Effector memory CD8-positive, alpha-beta T cell (primary cell): ENCODE measurements around the gene PLEKHG5.
"Not testable (repeated sequence)": the region's sequence is repeated elsewhere in the genome, so short reads cannot be mapped to it uniquely, and the experiment has no call there.

Source experiments
- ATAC-seq: fragments of 150-1000 bp; cut with Tn5 transposase; replicated peaks from 2 replicates; pipeline ENCODE4 v1.10.0; 2021; ENCODE audit warnings: mild to moderate bottlenecking, moderate library complexity
- DNase-seq, 3 experiments: peaks; one replicate each; pipeline ENCODE4 v3.0.0; 2021
- H3K27ac Mint-ChIP-seq, 2 donors: one replicate each; pipeline ENCODE4 v1.8.0; 2022; ENCODE audit warnings: mild to moderate bottlenecking in 2 of 2, mixed read lengths in 2 of 2, moderate library complexity in 2 of 2
- H3K27me3 Mint-ChIP-seq, 2 donors: one replicate each; pipeline ENCODE4 v1.8.0; 2022; ENCODE audit warnings: mixed read lengths in 2 of 2
- H3K36me3 Mint-ChIP-seq: one replicate; pipeline ENCODE4 v1.8.0; 2022; ENCODE audit warnings: mild to moderate bottlenecking, moderate library complexity, mixed read lengths; ENCODE audit not compliant: insufficient read depth
- H3K4me1 Mint-ChIP-seq, 2 donors: one replicate each; pipeline ENCODE4 v1.8.0; 2022; ENCODE audit warnings: low read depth in 2 of 2, mixed read lengths in 2 of 2
- H3K4me3 Mint-ChIP-seq, 2 donors: one replicate each; pipeline ENCODE4 v1.8.0; 2022; ENCODE audit warnings: mild to moderate bottlenecking in 2 of 2, mixed read lengths in 2 of 2, moderate library complexity in 2 of 2
- H3K9me3 Mint-ChIP-seq, 2 donors: one replicate each; pipeline ENCODE4 v1.8.0; 2022; ENCODE audit warnings: mixed read lengths in 2 of 2

The PLEKHG5 gene

DNA sequence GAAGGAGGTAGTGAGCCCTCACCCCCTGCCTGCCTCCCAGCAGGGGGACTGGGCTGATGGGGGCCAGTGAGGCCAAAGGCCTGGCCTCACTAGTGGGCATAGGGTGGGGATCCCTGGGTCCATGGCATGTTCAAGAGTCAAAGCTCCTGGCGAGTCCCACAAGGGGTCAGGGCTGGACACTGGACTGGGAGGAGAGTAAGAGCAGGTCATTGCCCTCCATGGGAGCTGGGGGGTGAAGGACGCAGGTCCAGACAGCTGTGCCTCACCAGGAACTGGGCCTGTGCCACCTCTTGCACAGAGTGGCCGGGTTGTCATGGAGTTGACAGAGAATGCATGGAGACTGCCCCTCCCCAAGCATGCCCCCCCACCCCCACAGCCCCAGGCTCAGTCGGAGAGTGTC, 45.5 kb downstream of the PLEKHG5 start:
- peak overlapping the region; percentile 58 to 69 for H3K4me3 Mint-ChIP-seq
- DNase-seq, H3K27ac Mint-ChIP-seq, H3K36me3 Mint-ChIP-seq, H3K9me3 Mint-ChIP-seq, ATAC-seq: not testable (repeated sequence)
- H3K4me1 Mint-ChIP-seq: peaks cover 14 to 28% of the 10 kb centered on the region in 2 donors
- H3K27me3 Mint-ChIP-seq: peaks cover 49 to 76% of the 10 kb centered on the region in 2 donors

DNA sequence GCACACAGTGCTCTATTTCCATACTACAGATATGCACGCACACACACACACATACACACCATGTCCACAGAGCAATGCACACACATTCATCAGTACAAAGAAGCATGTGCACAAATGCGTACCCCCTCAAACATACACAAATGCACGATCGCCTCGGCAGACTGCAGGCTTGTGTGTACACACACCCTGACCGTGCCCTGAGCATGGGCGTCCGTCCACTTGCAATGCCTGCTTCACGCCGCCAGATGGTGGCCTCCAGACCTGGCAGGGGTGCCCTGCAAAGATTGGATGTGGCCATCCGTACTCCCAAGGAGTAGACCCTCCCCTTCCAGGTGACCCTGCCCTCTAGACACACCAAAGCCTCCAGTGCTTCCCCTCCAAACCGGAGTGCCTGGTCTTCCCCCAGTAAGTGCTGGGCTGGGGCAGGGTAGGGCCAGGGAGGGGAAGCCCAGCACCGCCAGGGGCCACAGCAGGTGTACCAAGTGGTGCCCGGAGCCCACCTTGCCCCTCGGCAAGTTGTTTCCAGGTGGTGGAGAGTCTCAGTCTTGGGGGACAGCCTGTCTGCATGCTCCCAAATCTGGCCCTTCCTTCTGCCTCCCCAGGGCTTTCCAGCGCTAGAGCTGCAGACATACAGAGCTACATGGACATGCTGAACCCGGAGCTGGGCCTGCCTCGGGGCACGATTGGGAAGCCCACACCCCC, 46.3 kb downstream of the PLEKHG5 start:
- ATAC-seq: no peak

DNA sequence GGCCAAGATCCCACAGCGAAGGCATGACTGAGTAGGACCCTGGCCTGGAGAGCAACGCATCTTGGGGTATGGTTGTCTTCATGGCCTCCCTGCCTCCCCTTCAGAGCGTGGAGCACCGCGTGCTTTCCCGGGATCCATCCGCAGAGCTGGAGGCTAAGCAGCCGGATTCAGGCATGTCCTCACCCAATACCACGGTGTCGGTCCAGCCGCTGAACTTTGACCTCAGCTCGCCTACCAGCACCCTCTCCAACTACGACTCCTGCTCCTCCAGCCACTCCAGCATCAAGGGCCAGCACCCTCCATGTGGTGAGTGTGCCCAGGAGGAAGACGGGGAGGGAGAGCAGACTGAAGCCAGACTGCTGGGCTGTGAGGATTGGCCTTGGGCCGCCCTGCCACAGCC, 47.1 kb downstream of the PLEKHG5 start:
- H3K4me1 Mint-ChIP-seq: peaks cover 14 to 24% of the 10 kb centered on the region in 2 donors
- DNase-seq (no peak), ATAC-seq (no peak)
- no peak overlapping the region for H3K4me3 Mint-ChIP-seq
- H3K27me3 Mint-ChIP-seq: peaks cover 38 to 67% of the 10 kb centered on the region in 2 donors
- peaks cover 5% of the 10 kb centered on the region for H3K36me3 Mint-ChIP-seq
- no peaks in the 10 kb centered on the region for H3K9me3 Mint-ChIP-seq
- no peak overlapping the region for H3K27ac Mint-ChIP-seq

More for the DNA sequence above, 46.3 kb downstream of the PLEKHG5 start:
- Mint-ChIP-seq H3K36me3 (peaks cover 5% of the 10 kb centered on the region), H3K27ac (no peak overlapping the region), H3K4me3 (no peak overlapping the region), H3K27me3 (peaks cover 43 to 70% of the 10 kb centered on the region in 2 donors), H3K4me1 (peaks cover 14 to 27% of the 10 kb centered on the region in 2 donors), H3K9me3 (no peaks in the 10 kb centered on the region)
- no peak for DNase-seq

DNA sequence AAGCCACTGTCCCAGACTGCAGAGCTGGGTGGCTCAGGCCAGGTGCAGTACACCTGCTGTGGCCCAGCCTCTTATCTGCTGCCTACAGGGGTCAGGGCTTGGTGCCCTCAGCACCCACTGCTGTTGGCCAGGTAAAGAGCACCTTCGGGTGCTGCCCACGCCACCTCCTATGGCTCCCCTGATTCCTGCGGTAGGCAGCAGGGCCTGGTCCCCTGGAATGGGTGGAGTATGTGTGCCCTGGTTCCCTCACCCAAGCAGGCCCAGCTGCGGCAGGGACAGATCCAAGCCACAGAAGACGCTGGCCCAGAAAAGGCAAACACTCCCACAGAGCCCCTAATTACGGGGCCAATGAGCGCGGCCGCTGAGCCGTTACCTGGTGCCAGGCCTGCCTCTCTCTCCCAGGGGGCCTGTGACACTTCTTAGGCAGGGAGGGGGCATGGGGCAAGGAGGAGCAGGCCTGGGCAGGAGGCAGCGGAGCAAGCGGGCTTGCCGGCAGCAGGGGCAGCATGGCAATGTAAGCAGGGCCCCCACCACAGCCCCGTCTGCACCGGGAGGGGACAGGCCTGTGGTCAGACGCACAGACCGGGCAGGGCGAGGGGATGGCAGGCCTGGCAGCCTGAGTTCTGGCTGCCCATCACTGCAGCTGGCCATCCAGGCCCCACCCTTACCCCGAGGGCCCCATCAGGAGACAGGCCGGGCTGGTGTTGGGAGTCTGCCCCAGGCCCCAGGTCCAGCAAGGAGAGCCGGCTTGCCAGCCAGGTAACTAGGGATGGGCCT, 47.9 kb downstream of the PLEKHG5 start:
- no peak for DNase-seq
- H3K36me3 Mint-ChIP-seq: peaks cover 3% of the 10 kb centered on the region
- peaks cover 10 to 21% of the 10 kb centered on the region in 2 donors for H3K4me1 Mint-ChIP-seq
- H3K27ac Mint-ChIP-seq: no peak overlapping the region
- peaks cover 36 to 64% of the 10 kb centered on the region in 2 donors for H3K27me3 Mint-ChIP-seq
- H3K9me3 Mint-ChIP-seq: no peaks in the 10 kb centered on the region
- no peak for ATAC-seq
- H3K4me3 Mint-ChIP-seq: no peak overlapping the region

DNA sequence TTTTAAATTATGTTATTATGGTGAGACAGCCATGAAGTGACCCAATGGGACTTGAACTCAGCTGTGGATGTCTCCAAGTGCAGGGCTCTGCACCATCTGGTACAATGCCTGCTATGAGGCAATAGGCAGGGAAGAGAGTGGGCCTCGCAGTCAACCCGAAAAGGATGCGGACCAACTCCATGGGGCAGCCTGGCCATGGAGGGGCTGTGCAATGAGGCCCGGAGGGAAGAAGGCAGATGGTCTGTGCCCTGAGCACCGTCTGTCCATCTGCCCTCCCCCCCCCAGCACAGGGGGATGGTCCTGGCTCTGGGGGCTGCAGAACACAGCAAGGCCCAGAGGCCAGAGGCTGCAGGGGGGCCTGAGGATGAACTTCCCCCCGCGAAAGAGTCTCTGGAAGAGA, 49.9 kb downstream of the PLEKHG5 start:
- H3K27me3 Mint-ChIP-seq: peaks cover 45 to 67% of the 10 kb centered on the region in 2 donors
- H3K36me3 Mint-ChIP-seq: peaks cover 3% of the 10 kb centered on the region
- peak overlapping the region; percentile 35 to 55 for H3K4me3 Mint-ChIP-seq
- no peak for ATAC-seq
- peaks cover 18 to 21% of the 10 kb centered on the region in 2 donors for H3K4me1 Mint-ChIP-seq
- no peak for DNase-seq
- no peaks in the 10 kb centered on the region for H3K9me3 Mint-ChIP-seq
- no peak overlapping the region for H3K27ac Mint-ChIP-seq

DNA sequence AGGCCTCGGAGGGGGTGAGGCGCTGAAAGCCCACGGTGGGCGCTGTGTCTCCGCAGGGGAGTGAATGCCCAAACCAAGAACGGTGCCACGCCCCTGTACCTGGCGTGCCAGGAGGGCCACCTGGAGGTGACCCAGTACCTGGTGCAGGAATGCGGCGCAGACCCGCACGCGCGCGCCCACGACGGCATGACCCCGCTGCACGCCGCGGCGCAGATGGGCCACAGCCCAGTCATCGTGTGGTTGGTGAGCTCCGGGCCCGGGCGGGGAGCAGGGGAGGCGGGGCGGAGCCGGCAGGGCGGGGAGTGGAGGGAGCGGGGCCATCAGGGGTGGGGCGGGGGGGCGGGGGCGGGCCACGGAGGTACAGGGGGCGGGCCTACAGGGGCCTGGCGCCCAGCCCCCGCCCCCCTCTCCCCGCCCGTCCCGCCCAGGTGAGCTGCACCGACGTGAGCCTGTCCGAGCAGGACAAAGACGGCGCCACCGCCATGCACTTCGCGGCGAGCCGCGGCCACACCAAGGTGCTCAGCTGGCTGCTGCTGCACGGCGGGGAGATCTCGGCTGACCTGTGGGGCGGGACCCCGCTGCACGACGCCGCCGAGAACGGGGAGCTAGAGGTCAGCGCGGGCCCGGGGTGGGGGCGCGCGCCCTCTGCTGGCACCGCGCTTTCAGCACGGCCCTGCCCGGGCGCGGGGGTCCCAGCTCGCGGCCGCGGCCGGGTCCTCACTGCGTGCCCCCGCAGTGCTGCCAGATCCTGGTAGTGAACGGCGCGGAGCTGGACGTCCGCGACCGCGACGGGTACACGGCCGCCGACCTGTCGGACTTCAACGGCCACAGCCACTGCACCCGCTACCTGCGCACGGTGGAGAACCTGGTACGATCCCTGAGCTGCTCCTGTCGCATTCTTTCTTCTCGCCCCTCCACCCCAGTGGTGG, 51.0 kb downstream of the PLEKHG5 start:
- ATAC-seq: peak; percentile 94
- Mint-ChIP-seq H3K36me3 (no peaks in the 10 kb centered on the region), H3K4me1 (peaks cover 16 to 18% of the 10 kb centered on the region in 2 donors), H3K27me3 (peaks cover 35 to 56% of the 10 kb centered on the region in 2 donors), H3K9me3 (no peaks in the 10 kb centered on the region), H3K27ac (no peak overlapping the region), H3K4me3 (peak overlapping the region; percentile 58 to 68)
- peak; percentile 58 to 71 (median 70) for DNase-seq

DNA sequence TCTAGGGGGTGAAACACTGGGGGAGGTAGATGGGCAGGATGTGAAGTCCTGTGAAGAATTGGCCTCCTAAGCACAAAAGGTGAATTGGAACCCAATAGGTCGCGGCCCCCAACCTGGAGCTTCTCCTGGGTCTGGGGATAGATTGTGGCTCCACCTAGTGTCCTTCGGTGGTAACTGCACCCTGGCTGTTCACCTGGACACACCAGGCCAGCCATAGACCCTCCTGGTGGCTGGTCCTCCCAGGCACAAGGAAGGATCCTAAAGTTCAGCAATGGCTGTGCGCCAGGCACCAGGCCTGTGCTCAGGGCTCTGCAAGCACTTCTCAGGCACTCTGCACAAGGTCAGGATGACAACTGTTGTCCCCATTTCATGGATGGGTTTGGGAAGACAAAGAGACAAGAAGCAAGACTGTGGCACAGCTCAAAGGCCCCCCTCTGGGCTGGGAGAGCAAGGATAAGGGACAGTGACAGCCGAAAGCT, 53.4 kb downstream of the PLEKHG5 start:
- Mint-ChIP-seq H3K4me3 (no peak overlapping the region), H3K9me3 (no peaks in the 10 kb centered on the region), H3K27me3 (peaks cover 27 to 50% of the 10 kb centered on the region in 2 donors), H3K27ac (no peak overlapping the region), H3K36me3 (peaks cover 4% of the 10 kb centered on the region), H3K4me1 (peaks cover 11 to 13% of the 10 kb centered on the region in 2 donors)
- ATAC-seq (peak; percentile 50), DNase-seq (peak; percentile 67 to 71 (median 68))

DNA sequence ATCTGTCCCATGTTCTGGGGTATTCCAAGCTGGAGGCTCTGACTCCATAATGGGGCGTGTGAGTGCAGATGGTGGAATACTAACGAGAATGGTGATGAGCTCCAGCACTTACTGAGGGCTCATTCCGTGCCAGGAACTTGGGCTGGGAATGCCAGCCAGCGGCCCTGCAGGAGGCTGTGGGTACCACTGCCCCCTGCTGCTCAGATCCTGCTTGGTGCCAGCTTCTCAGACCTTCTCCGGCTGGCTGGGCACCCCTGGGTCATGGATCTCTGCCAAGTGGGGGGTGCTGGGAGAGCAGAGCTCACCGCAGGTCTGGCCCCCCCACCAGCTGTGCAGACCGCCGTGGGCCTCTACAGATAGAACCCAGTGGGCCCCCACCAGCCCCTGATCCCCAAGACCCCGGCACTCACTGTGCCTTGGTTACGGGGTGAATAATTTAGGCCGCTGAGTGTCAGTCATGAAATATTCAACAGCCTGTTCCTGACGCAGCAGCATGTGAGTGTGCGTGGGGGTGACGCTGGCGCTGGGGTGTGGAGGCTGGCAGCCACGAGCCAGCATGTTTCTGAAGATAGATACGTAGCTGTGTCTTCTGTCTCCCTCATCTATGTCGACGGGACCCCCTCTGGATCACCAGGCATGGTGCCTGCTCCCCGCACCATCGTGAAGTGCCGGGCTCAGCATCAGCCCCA, 54.3 kb downstream of the PLEKHG5 start:
- H3K27me3 Mint-ChIP-seq: peaks cover 27 to 50% of the 10 kb centered on the region in 2 donors
- H3K36me3 Mint-ChIP-seq, DNase-seq, ATAC-seq, H3K27ac Mint-ChIP-seq, H3K9me3 Mint-ChIP-seq, H3K4me3 Mint-ChIP-seq: not testable (repeated sequence)
- peaks cover 11 to 13% of the 10 kb centered on the region in 2 donors for H3K4me1 Mint-ChIP-seq

DNA sequence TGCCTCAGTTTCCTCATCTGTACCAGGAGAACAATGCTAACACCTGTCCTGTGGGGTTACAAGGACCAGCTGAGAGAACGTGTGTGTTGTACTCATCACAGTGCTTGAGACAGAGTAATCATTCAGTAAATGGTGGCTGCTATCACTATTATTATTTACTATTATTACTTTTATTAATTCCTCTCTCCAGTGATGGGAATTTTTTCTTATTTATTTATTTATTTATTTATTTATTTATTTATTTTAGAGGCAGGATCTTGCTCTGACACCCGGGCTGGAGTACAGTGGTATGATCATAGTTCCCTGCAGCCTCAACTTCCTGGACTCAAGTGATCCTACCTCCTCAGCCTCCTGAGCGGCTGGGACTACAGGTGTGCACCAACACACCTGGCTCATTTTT, 55.2 kb downstream of the PLEKHG5 start:
- ATAC-seq, H3K4me3 Mint-ChIP-seq, H3K36me3 Mint-ChIP-seq, H3K9me3 Mint-ChIP-seq, H3K27ac Mint-ChIP-seq, DNase-seq: not testable (repeated sequence)
- Mint-ChIP-seq H3K27me3 (peaks cover 22 to 41% of the 10 kb centered on the region in 2 donors), H3K4me1 (peaks cover 11 to 13% of the 10 kb centered on the region in 2 donors)

DNA sequence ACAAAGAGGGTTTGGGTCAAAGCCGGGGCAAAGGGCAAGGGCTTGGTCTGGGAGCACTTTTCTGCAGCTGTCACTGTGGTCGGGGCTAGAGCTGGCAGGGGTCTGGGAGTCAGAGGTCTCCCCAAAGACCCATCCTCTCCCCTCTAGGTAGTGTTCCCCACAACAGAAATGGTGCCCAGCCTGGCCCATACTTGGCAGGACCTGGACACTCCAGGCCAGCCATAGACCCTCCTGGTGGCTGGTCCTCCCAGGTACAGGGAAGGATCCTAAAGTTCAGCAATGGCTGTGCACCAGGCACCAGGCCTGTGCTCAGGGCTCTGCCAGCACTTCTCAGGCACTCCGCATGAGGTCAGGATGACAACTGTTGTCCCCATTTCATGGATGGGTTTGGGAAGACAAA, 55.9 kb downstream of the PLEKHG5 start:
- Mint-ChIP-seq H3K4me3 (no peak overlapping the region), H3K9me3 (no peaks in the 10 kb centered on the region), H3K36me3 (peaks cover 4% of the 10 kb centered on the region), H3K27me3 (peaks cover 20 to 41% of the 10 kb centered on the region in 2 donors), H3K27ac (no peak overlapping the region), H3K4me1 (peaks cover 8 to 13% of the 10 kb centered on the region in 2 donors)
- DNase-seq (no peak), ATAC-seq (no peak)

DNA sequence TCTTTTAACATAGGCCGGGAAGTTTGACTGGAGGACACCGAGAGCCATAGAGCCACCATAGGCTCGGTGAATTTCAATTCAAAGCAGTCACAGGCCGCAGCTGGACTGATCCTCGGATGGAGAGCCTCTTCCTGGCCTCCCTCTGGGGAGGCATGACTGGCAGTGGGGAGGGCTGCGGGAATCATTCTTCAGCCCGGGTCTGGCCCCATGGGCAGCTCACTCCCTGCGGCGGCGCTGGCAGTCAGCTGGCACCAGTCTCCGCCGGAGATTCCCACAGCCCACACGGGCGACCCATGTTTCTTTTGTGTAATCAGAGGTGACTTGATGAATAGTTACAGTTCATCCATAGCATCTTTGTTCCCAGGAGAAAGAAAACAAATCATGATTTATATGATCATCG, 56.3 kb downstream of the PLEKHG5 start:
- DNase-seq (no peak), ATAC-seq (no peak)
- Mint-ChIP-seq H3K4me3 (no peak overlapping the region), H3K27me3 (peaks cover 24 to 45% of the 10 kb centered on the region in 2 donors), H3K9me3 (no peaks in the 10 kb centered on the region), H3K36me3 (peaks cover 4% of the 10 kb centered on the region), H3K27ac (no peak overlapping the region), H3K4me1 (peaks cover 8 to 13% of the 10 kb centered on the region in 2 donors)

DNA sequence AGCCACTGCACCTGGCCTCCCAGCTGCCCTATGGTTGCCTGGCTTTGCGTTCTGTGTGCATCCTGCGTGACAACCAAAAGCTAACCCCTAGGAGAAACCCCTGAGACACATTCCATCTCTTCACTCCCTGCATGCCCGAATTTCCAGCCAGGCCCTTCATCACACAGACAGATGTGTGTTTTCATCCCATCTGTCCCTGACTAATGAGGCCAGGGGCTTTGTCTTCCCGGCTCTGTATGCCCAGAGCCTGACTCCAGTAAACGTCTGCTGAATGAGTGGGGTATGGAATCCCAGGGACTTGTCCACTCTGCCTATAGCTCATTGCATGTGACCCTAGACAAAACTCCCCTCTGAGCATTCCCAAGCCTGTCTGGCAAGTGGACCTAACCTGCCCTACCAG, 57.3 kb downstream of the PLEKHG5 start:
- no peak overlapping the region for H3K4me3 Mint-ChIP-seq
- peaks cover 4% of the 10 kb centered on the region for H3K36me3 Mint-ChIP-seq
- no peak for DNase-seq
- no peaks in the 10 kb centered on the region for H3K9me3 Mint-ChIP-seq
- no peak overlapping the region for H3K27ac Mint-ChIP-seq
- peaks cover 6 to 8% of the 10 kb centered on the region in 2 donors for H3K4me1 Mint-ChIP-seq
- peaks cover 23 to 46% of the 10 kb centered on the region in 2 donors for H3K27me3 Mint-ChIP-seq
- ATAC-seq: no peak
